ENCODE data around the gene RPS21.

DNA sequence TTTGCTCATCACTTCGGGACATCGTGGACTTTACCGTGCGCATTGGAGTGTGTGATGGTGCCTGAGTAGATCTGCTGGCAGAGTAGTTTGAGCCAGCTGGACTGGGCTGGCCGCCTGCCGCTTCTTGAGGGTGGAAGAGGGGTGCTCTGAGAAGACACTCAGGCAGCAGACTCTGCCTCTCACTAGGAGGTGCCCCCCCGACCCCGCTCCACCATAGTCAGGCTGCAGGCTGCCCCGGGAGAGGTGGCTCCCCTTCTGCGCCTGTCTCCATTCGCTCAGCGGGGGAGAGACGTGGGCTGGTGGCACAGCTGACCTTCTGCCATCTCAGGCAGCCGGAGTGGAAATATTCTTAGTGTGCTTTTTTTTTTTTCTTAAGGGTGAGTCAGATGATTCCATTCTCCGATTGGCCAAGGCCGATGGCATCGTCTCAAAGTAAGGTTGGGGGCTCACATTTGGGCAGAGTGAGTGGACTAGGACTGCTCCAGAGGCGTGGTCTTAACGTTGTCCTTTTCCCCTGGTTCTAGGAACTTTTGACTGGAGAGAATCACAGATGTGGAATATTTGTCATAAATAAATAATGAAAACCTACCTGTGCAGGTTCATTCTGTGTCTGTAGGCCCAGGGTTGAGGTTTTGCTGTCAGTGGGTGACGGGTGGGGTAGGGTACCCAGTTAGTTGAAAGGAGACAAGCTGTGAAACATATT, 1.2 kb downstream of the RPS21 start:
- TF ChIP-seq, protein P1, sequence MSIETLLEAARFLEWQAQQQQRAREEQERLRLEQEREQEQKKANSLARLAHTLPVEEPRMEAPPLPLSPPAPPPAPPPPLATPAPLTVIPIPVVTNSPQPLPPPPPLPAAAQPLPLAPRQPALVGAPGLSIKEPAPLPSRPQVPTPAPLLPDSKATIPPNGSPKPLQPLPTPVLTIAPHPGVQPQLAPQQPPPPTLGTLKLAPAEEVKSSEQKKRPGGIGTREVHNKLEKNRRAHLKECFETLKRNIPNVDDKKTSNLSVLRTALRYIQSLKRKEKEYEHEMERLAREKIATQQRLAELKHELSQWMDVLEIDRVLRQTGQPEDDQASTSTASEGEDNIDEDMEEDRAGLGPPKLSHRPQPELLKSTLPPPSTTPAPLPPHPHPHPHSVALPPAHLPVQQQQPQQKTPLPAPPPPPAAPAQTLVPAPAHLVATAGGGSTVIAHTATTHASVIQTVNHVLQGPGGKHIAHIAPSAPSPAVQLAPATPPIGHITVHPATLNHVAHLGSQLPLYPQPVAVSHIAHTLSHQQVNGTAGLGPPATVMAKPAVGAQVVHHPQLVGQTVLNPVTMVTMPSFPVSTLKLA (IDR thresholded peaks at IDR 0.05) = no peak
- TF ChIP-seq ZNF589 (CRISPR knock-in tag; conservative IDR thresholded peaks at IDR 0.05) (no peak), TAF1 (CRISPR knock-in tag; IDR thresholded peaks at IDR 0.05) (no peak), MTA1 (CRISPR knock-in tag; IDR thresholded peaks at IDR 0.05; ENCODE audit: borderline replicate concordance) (no peak), HOXA5 (CRISPR knock-in tag; IDR thresholded peaks at IDR 0.05) (no peak), SCMH1 (CRISPR knock-in tag; IDR thresholded peaks at IDR 0.05; ENCODE audit: borderline replicate concordance) (no peak), YY1 (IDR thresholded peaks at IDR 0.05; ENCODE audit: insufficient read depth, insufficient replicate concordance, low read depth, low read length) (no peak), TCF12 (IDR thresholded peaks at IDR 0.05) (no peak), TCF12 (CRISPR knock-in tag; IDR thresholded peaks at IDR 0.05) (no peak)

Data from HepG2 (cell line).